SH-SY5Y (cell line): ENCODE results near the gene MARCHF3.

Experiments
- GATA2 ChIP-seq: IDR thresholded peaks from 2 replicates; pipeline ENCODE4 v1.6.1; 2011; ENCODE audit warnings: mild to moderate bottlenecking, low read depth, low read length
- GATA3 ChIP-seq: IDR thresholded peaks from 2 replicates; pipeline ENCODE4 v1.6.1; 2011; ENCODE audit warnings: low read depth, mild to moderate bottlenecking, low read length, moderate library complexity

- TF ChIP-seq GATA3 (no peak), GATA2 (no peak)
Measured at GRCh38 chr5:126925482-126925881, 104.9 kb downstream of the MARCHF3 start.
